DMS79 treated with DMSO at 0.1 percent for 48 hours (cell line): Measurements from ENCODE around the gene LSM2.
"Not testable (repeated sequence)": the region's sequence is repeated elsewhere in the genome, so short reads cannot be mapped to it uniquely, and the experiment has no call there.

Experiments
- DNase-seq: peaks from one replicate; lab custom pipeline; 2025; lab: John Stamatoyannopoulos, UW

LSM2 gene

DNA sequence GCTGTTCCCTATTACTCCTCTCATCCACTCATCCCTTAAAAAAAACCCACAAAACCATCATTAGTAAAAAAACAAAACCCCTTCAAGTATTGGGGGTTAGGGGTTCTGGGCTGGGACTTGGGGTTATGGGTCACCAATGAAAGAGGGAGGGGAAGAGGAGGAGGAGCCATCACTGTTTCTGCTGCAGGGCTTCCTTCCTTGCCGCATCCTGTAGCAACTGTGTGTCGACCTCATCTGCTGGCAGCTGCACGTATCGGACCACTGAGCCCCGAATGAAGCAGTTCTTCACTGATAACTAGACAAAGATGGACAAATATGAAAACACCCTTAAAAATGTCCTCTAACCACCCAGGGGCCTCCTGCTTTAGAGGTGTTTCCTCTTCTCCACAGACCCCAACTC is 9.2 kb downstream of the LSM2 start:
- no peak for DNase-seq

DNA sequence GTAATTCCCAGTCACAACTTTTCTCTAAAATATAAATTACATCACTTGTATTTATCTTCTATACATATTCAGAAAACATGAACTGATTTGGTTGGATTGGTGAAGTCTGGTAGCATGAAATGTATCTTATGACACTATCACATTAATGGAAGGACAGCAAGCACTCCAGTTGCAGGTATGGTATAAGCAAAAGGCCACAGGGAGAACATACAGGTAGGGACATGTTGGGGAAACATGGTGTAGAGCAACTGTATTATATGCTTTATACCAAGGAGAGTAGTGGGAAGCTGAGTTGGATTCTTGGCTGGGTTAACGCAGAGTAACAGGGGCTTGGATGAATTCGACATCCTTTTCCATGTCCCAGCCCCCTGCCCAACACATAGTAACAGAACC is 9.8 kb downstream of the LSM2 start:
- DNase-seq, result no peak

DNA sequence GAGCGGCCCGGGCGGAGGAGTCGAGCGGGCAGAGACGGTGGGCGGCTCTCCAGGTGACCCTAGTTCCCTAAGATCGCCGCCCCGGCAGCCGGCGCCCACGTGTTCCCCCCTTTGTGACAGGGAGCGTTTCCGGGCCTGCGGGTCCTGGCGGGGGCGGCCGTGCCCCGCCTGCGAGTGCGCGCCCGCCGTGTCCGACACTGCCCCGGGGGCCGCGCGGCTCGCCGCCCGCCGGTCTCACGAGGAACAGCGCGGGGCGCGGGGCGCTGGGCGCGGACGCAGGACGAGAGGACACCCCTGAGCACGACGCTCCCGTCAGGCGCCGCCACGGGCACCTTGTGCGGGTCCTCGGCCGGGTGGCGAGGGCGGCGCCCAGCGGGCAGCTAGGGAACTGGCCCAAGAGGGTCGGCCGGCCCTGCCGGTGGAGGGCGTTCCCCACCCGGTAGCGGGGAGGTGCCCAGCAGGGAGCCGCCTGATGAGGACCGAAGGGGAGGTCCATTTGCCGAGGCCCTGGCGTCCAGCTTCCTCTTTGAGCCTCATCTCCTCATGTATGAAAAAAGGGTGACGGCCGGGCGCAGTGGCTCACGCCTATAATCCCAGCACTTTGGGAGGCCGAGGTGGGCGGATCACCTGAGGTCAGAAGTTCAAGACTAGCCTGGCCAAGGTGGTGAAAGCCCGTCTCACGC is 11.0 kb downstream of the LSM2 start, which contains the start of gene VARS1:
Gene VARS1 (minus strand): TSS at position 137 of the 683 bp plus-strand sequence. CDS start 535 bp downstream, outside the sequence.
- peak; percentile 82 for DNase-seq

DNA sequence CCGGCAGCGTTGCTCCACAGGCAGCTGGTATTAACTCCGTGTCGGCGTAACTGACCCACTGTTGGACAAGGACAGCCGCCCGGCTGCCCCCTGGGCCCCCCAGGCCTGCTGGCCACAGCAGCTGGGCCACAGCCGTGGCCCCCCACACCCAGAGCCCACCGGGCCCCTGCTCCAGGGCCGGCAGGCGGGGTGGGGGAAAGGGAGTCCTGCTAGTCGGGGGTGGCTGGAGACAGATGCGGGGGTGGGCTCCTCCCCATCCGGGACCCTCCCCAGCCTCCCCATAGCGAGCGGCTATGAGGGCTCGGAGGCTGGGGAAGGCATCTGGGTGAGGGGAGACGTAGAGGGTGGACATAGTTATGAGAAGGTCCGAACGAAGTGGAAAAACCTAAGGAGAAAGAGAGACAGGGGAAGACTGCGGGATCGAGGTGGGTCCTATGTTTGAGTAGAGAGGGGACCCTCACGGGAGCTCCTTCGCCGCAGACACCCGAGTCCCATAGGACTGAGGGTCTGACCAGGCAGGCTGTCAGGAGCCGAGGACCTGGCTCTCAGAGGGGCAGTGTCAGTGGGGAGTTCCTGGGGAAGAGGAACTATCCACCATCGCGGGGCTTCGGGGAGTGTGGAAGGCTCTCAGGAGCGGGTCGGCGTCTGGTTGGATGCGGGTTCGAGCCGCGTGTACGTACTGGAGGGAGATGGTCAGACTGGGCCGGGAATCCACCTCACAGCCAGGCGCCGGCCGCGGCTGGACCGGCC is 11.7 kb downstream of the LSM2 start:
- no peak for DNase-seq

DNA sequence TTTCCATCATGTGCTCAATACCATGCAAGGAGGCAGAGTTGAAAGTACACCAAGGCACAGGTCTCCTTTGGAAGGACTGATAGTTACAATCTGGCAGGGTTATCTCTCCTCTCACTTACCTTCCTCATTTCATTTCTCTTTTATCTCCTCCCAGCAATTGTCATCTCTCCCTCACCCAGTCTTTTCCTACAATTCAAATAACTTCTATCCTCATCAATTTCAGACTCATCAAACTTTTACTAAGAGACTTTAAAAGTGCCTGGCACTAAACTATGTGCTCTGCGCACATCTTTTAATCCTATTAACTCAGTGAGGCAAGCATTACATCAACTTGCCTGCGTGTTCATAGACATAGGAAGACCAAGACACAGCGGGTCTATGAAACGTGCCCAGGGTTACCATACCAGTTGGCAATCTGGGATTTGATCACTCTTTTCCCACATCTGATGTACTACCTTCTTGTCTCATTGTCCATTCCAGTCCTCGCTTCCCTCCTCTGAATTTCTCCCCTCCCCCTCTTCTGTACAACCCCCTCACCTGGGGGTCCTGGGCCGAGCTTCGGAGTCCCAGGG is 12.4 kb downstream of the LSM2 start:
- no peak for DNase-seq

DNA sequence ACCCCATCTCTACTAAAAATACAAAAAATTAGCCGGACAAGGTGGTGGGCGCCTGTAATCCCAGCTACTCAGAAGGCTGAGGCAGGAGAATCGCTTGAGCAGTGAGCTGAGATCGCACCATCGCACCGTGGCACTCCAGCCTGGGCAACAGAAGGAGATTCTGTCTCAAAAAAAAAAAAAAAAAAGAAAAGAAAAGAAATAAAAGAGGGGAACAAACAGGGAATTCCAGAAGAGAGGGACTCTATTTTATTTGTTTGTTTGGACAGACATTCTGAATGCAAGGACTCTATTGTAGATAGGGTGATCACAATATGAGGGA is 12.9 kb downstream of the LSM2 start:
- not testable (repeated sequence) for DNase-seq

DNA sequence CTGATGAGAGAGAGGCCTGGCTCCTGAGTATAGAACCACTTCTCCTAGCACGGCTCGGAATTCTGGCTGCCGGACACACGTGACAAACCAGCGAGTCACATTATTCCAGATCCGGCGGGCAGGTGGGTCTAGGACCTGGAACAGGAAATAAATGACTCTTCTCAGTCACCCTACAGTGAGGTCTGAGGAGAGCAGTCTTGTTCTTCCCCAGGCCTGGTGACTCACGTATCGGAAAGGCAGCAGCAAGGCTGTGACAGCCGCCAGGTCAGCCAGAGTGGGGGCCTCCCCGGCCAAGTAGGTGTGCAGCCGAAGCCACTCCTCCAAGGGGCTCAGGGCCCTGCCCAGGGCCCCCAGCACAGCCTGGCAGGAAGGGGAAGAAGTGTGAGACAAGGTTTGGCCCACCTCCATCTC is 14.0 kb downstream of the LSM2 start:
- no peak for DNase-seq

DNA sequence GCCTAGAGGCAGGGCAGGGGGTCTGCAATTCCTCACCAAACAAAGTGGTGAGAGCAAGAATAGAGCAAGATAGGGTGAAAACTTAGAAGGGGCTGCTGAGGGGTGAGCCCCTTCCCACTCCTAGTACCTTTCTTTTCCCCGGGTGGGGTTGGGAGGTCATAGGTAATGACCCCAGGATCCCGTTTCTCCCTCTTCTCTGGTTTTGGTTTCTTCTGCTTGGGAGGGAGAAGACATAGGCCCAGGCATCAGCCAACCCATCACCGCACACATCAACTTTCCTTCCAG is 14.7 kb downstream of the LSM2 start:
- no peak for DNase-seq

DNA sequence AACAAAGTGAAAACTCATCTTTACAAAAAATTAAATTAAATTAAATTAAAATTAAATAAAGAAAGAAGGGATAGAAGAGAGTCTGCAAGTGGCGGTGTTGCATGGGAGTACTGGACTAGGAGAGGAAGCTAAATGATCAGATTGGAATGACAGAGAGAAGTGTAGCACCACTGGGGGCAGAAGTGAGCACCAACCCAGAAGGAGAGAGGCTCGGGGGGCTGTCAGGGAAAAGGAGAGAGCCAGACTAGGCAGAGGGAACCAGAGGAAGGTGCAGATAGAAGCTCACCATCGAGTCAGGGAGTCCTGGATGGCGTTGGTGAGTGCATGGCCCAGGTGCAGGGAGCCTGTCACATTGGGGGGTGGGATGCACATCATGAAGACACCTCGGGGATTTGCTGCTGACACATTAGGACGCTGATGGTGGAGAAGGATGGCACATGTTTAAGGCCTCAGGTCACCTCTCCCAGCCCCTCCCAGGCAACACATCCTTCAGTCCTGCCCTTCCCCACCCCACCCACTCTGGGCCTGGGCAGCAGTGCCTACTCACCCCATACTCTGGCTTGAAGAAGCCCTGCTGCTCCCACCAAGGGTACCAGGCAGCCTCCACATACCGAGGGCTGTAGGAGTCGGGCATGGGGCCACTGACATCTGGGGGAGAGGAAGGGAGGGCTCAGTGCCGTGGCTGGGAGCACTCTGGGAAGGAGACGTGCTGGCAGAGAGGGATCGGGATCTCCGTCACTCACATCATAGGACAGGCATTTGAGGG is 15.3 kb downstream of the LSM2 start:
- DNase-seq, result peak; percentile 25

DNA sequence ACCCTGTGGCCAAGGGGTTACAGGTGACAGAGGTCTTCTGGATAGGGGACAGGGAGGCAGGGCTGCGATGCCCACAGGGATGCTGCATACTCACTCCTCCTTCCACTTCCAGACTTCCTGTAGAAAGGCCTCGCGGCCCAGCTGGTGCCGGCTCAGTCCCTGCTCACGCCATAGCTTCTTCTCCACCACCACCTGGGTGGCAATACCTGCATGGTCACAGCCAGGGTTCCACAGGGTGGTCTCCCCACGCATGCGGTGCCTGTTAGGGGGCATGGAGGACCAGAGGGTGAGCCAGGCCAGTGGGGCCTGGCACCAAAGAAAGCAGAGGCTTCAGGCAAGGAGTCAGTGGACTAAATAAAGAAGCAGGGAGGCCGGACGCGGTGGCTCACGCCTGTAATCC is 21.3 kb downstream of the LSM2 start:
- no peak for DNase-seq

DNA sequence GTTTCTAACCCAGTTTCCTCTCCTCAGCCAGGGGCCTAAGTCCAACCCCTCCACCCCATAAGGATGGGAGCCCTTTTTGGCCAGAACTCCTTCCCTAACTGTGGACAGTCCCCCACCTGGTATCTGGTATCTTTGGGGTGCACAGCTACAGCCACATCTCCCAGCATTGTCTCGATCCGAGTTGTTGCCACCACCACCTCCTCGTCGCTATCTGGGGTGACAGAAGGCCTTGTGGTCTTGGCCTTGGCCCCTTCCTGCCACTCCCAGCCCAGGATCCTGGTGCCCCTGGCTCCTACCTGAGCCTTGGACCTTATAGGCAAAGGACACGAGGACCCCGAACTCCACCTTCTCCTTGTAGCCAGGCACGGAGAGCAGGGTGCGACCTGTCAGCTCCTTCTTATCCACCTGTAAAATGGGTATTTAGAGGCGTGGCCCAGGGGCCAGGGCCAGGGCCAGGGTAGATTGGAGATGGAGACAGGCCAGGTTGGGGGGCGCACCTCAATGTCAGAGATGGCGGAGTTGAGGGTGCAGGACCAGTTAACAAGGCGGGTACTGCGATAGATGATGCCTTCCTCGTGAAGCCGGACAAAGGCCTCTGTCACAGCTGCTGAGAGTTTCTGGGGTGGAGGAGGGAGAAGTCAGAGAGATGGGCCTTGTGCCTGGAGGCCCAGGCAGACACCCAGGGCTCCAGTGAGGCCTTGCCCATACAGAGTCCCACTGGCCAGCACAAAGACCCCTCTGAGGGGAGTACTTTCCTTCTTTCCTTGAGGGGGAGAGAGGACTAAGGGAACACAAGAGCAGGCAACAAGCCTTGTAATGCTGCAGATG is 22.5 kb downstream of the LSM2 start:
- no peak for DNase-seq

DNA sequence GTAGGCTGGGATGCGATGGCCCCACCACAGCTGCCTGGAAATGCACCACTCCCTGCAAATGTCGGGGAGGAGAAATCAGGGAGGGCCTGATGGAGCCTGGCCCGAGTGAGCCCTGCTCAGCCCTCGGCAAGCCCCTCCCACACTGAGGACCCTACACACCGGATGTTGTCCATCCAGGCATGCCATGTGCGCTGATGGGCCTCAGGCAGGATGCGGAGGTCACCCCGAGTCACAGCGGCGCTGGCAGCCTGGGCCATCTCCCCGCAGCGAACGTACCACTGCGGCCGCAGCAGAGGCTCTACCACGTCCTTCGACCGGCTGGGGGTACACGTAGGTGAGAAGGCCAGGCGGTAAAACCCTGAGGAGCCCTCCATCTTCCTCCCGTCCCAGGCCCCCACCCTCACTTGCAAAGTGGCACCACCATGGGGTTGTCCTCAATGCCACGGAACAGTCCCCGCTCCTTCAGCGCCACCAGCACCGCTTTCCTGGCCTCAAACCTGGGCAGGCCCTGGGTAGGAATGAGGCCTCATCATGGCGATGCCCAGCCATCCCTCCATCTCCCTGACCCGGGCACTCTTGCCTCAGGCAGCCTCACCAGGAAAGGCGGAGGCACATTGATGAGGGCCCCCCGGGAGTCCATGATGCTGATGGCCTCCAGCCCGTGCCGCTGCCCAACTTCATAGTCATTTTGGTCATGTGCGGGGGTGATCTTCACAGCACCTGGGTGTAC is 24.5 kb downstream of the LSM2 start:
- no peak for DNase-seq

DNA sequence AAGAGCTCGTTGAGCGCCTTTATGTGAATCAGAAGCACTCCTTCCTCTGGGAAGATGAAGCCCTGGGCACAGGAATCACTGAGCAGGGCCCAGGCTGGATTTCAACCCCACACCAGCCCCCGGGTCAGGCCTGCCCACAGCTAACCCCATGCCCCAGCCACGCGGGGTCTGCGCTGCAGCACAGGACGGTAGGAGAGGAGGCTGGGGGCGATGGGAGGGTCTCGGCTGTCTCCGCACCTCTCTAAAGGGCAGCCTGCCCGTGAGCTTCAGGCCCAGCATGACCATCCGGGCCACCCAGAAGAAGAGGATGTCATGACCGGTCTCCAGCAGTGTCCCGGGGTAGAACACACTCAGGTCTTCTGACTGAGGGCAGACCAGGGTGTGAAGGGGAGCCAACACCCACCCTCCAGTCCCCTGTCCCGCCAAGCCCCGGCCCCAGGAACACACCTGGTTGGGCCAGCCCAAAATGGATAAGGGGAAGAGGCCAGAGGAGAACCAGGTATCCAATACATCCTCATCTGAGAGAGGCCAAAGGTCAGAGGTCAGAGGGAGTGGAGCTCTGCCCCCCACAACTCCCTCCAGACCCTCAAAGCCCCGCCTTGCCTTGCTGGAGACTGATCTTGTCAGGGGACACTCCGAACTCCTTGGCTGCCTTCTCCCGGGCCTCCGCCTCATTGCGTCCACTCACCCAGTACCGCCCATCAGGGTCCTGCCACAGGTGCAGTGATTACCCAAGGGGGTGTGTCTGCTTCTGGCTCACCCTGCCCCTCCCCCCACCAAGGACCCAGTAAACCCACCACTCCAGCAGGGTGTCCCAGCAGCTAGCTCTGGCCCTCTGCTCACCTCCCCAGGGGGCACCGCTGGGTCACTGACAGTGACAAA is 25.3 kb downstream of the LSM2 start:
- DNase-seq, result no peak

DNA sequence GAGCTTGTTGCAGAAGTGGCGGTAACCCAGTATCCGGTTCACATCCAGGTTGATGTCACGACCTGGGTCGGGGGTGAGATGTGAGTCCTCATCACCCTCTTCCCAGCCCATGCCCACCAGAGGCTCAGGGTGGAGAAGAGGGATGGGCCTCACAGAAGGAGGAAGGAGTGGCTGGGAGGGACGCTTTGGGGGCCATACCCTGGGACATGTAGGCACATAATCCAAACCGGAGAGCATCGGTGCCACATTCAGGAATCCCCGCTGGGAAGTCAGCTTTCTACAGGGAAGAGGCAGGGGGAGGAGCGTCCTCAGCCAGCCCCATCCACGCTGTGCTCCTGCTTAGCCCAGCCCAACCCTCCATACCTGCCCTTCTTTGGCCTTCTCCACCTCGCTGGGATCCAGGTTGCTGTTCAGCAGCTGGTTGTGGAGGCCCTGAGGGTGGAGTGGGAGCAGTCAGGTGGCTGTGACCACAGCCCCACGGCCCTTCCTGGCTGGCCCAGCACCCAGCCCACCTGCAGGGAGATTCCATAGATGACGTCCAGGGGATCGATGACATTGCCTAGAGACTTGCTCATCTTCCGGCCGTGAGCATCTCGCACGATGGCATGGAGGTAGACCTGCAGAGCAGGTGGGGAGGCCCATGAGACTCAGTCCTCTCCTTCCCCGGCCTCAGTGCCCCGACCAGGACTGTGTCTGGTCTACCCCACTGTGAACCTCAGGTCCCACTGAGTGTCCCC is 26.1 kb downstream of the LSM2 start:
- DNase-seq, result no peak

DNA sequence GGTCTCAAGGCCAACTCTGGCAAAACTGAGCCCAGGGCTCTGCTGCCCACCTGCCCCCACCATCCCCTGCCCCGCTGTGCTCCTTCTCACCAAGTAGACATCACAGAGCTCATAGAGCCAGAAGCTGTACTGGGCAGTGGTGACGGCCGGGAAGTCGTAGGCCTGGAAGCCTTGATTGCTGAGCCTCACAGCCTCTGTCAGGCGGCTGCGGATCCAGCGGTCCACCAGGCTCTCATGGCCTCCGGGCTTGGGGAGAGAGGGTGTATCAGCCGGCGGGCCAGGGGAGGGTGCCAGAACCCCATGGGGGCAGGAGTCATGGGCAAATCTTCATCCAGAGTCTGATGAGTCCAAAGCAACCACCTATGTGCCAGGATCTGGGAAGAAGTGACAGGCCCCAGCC is 26.9 kb downstream of the LSM2 start:
- DNase-seq, result no peak

DNA sequence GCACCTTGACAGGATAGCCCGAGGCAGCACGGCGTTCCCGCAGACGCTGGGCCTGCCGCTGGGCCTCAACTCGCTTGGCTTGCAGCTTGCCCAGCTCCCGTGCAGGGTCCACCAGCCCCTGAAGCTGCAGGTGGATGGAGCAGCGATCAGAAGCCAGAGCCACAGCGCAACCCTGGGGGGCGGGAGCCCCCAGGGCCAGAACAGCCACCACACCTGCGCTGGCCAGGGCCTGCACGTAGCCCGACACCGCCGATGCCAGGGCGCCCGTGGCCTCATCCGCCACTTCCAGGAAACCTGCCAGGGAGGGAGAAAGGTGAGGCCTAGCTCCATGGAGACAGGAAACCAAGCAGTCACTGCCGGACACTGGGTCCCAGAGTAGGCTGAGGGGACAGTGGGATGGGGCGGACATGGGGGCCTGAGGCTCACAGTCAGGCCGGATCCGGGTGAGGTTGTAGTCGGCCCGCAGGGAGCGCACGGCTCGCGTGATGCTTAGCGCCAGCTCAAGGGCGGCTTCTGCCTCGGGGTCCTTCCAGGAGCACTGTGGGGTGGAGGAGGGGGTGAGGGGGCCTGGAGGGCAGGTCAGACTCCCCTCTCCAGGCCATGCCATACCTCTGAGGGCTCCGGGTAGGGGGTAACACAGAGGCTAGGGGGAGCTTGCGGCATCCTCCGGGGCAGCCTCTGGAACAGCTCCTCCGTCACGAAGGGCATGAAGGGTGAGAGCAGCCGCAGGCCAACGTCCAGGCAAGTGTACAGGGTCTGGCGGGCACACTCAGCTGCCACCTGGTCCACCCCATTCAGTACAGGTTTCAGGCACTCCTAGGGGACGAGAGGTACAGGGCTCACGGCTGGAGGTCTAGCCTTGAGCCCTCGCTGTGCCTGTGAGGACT is 27.5 kb downstream of the LSM2 start:
- no peak for DNase-seq

DNA sequence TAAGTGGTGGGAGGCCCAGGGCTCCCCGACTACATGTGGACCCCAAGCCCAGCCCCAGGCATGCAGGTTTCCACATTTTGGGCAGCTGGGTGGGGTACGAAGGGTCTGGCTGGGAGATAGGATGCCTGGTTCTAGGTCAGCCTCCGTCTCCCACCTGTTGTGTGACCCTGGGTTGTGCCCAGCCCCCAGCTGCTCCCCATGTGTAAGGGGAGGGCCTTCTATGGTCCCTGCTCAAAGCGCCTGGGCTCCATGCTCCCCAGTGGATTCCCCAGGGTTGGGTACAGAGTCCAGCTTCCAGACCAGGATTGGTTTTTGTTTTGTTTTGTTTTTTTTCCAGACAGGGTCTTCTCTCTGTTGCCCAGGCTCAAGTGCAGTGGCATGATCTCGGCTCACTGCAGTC is 28.6 kb downstream of the LSM2 start:
- DNase-seq, result no peak

DNA sequence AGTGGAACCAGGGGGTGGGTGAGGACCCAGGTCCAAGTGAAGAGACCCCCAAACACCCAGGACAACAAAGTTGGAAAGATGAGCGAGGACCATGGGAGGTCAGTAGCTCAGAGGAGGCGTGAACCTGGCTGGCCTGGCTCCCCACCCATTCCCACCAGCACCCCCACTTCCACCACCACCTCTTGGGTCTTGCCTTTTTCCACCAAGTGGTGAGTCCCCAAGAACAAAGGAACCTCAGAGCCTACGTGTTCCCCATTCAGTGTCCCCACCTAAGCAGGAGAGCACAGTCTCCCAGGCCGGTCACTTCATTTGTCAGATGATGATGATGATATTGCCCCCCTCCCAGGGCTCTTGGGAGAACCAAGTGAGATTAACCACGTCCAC is 29.1 kb downstream of the LSM2 start:
- no peak for DNase-seq
